ENCODE results near the gene PKNOX2. TPM values are rescaled to one million over a fixed set of nuclear protein-coding genes. Genes with fewer than 3 reads are reported as not detected.

PKNOX2 gene
- total RNA-seq, 2 donors from 2014 or later: 5.5 to 6.9 TPM

GRCh38 chr11:125167954-125168835 lies 3.6 kb downstream of the PKNOX2 start:
- Histone ChIP-seq H3K36me3 (no peaks in the 10 kb centered on the region), H3K4me3 (peak overlapping the region in 1 of 2 donors; percentile 71), H3K27me3 (no peaks in the 10 kb centered on the region), H3K27ac (peak overlapping the region; percentile 87 to 90), H3K4me1 (peaks cover 4 to 65% of the 10 kb centered on the region in 2 donors), H3K9me3 (no peaks in the 10 kb centered on the region)
- DNase-seq (ENCODE audit: low spot score): no peak
- TF ChIP-seq CTCF (IDR thresholded peaks at IDR 0.05): no peak

- no peak for DNase-seq (ENCODE audit: low spot score)
- H3K27me3 ChIP-seq: no peaks in the 10 kb centered on the region
- H3K27ac ChIP-seq: peak overlapping the region; percentile 87 to 90
- TF ChIP-seq CTCF (IDR thresholded peaks at IDR 0.05): no peak
- peaks cover 4 to 58% of the 10 kb centered on the region in 2 donors for H3K4me1 ChIP-seq
- no peak overlapping the region for H3K4me3 ChIP-seq
- H3K9me3 ChIP-seq: no peaks in the 10 kb centered on the region
- H3K36me3 ChIP-seq: no peaks in the 10 kb centered on the region
These were observed 4.4 kb downstream of the PKNOX2 start for GRCh38 chr11:125168918-125169456.

- Histone ChIP-seq H3K27me3 (no peaks in the 10 kb centered on the region), H3K4me3 (no peak overlapping the region), H3K9me3 (no peaks in the 10 kb centered on the region), H3K4me1 (peaks cover 4 to 61% of the 10 kb centered on the region in 2 donors), H3K36me3 (no peaks in the 10 kb centered on the region), H3K27ac (peak overlapping the region; percentile 87 to 90)
- DNase-seq (ENCODE audit: low spot score): no peak
- TF ChIP-seq CTCF (IDR thresholded peaks at IDR 0.05): no peak
These were observed 5.5 kb downstream of the PKNOX2 start for GRCh38 chr11:125170001-125170509.

- Histone ChIP-seq H3K36me3 (no peaks in the 10 kb centered on the region), H3K27ac (peak overlapping the region; percentile 87 to 90), H3K27me3 (no peaks in the 10 kb centered on the region), H3K4me1 (peaks cover 4 to 66% of the 10 kb centered on the region in 2 donors), H3K4me3 (no peak overlapping the region), H3K9me3 (no peaks in the 10 kb centered on the region)
- TF ChIP-seq CTCF (IDR thresholded peaks at IDR 0.05): no peak
- peak; percentile 79 for DNase-seq (ENCODE audit: low spot score)
These were observed 6.0 kb downstream of the PKNOX2 start for GRCh38 chr11:125170510-125171031.

- no peak for DNase-seq (ENCODE audit: low spot score)
- Histone ChIP-seq H3K4me3 (no peak overlapping the region), H3K4me1 (peaks cover 0 to 72% of the 10 kb centered on the region in 2 donors), H3K9me3 (no peaks in the 10 kb centered on the region), H3K27ac (no peak overlapping the region), H3K36me3 (no peaks in the 10 kb centered on the region), H3K27me3 (no peaks in the 10 kb centered on the region)
- TF ChIP-seq CTCF (IDR thresholded peaks at IDR 0.05): no peak
These were observed 7.4 kb downstream of the PKNOX2 start for GRCh38 chr11:125171974-125172373.

All from right atrium auricular region (tissue), 2 donors.